ENCODE results near the gene SLC2A4RG.
A peak's percentile ranks its signal among the peaks of the same experiment; 100 is the strongest.

The SLC2A4RG gene

GRCh38 chr20:63739130-63740069 lies at the start of gene SLC2A4RG:
SLC2A4RG (plus strand) TSS chr20:63739776; CDS start chr20:63739913, 137 bp downstream.
- Histone ChIP-seq H3K27me3 (ENCODE audit: insufficient read depth, poor library complexity, severe bottlenecking) (no peaks in the 10 kb centered on the region), H3K9me3 (ENCODE audit: severe bottlenecking) (no peaks in the 10 kb centered on the region), H3K4me1 (ENCODE audit: insufficient read depth, poor library complexity, severe bottlenecking) (peaks cover 4% of the 10 kb centered on the region), H3K27ac (ENCODE audit: poor library complexity, severe bottlenecking) (peak within 1 kb of the TSS; percentile 96), H3K4me3 (ENCODE audit: severe bottlenecking) (peak within 1 kb of the TSS; percentile 79), H3K36me3 (ENCODE audit: low read depth) (peaks cover 43% of the 10 kb centered on the region)
- ATAC-seq (ENCODE audit: low read depth) = peak; percentile 56
- TF ChIP-seq CTCF (IDR thresholded peaks at IDR 0.05; ENCODE audit: poor library complexity, severe bottlenecking) = no peak
- peak; percentile 89 for DNase-seq (ENCODE audit: low spot score)

- peak overlapping the region; percentile 42 for H3K27ac ChIP-seq (ENCODE audit: poor library complexity, severe bottlenecking)
Measured at GRCh38 chr20:63690003-63690897, 49.3 kb upstream of the SLC2A4RG start.

GRCh38 chr20:63690898-63691710 lies 48.5 kb upstream of the SLC2A4RG start:
- peaks cover 15% of the 10 kb centered on the region for H3K4me1 ChIP-seq (ENCODE audit: insufficient read depth, poor library complexity, severe bottlenecking)

More at GRCh38 chr20:63690003-63690897, 49.3 kb upstream of the SLC2A4RG start:
- ATAC-seq (ENCODE audit: low read depth) (no peak), DNase-seq (ENCODE audit: low spot score) (peak; percentile 85)
- Histone ChIP-seq H3K4me1 (ENCODE audit: insufficient read depth, poor library complexity, severe bottlenecking) (peaks cover 11% of the 10 kb centered on the region), H3K27me3 (ENCODE audit: insufficient read depth, poor library complexity, severe bottlenecking) (no peaks in the 10 kb centered on the region), H3K36me3 (ENCODE audit: low read depth) (peaks cover 13% of the 10 kb centered on the region), H3K4me3 (ENCODE audit: severe bottlenecking) (no peak overlapping the region), H3K9me3 (ENCODE audit: severe bottlenecking) (no peaks in the 10 kb centered on the region)
- no peak for TF ChIP-seq CTCF (IDR thresholded peaks at IDR 0.05; ENCODE audit: poor library complexity, severe bottlenecking)

More at GRCh38 chr20:63690898-63691710, 48.5 kb upstream of the SLC2A4RG start:
- no peak for TF ChIP-seq CTCF (IDR thresholded peaks at IDR 0.05; ENCODE audit: poor library complexity, severe bottlenecking)
- peaks cover 21% of the 10 kb centered on the region for H3K36me3 ChIP-seq (ENCODE audit: low read depth)
- H3K27me3 ChIP-seq (ENCODE audit: insufficient read depth, poor library complexity, severe bottlenecking) = no peaks in the 10 kb centered on the region
- H3K9me3 ChIP-seq (ENCODE audit: severe bottlenecking) = no peaks in the 10 kb centered on the region
- DNase-seq (ENCODE audit: low spot score) = peak; percentile 88
- peak overlapping the region; percentile 42 for H3K27ac ChIP-seq (ENCODE audit: poor library complexity, severe bottlenecking)
- no peak overlapping the region for H3K4me3 ChIP-seq (ENCODE audit: severe bottlenecking)
- 0 out of 3 replicates have a peak, but pooled peaks have one; percentile 0 for ATAC-seq (ENCODE audit: low read depth)

All from RWPE2 (cell line).